ENCODE results near the gene CSF2RB. TPM values are rescaled to one million over a fixed set of nuclear protein-coding genes. Genes with fewer than 3 reads are reported as not detected.

CSF2RB gene
- total RNA-seq, 1 donor from 2014 or later: 5.0 TPM

DNA sequence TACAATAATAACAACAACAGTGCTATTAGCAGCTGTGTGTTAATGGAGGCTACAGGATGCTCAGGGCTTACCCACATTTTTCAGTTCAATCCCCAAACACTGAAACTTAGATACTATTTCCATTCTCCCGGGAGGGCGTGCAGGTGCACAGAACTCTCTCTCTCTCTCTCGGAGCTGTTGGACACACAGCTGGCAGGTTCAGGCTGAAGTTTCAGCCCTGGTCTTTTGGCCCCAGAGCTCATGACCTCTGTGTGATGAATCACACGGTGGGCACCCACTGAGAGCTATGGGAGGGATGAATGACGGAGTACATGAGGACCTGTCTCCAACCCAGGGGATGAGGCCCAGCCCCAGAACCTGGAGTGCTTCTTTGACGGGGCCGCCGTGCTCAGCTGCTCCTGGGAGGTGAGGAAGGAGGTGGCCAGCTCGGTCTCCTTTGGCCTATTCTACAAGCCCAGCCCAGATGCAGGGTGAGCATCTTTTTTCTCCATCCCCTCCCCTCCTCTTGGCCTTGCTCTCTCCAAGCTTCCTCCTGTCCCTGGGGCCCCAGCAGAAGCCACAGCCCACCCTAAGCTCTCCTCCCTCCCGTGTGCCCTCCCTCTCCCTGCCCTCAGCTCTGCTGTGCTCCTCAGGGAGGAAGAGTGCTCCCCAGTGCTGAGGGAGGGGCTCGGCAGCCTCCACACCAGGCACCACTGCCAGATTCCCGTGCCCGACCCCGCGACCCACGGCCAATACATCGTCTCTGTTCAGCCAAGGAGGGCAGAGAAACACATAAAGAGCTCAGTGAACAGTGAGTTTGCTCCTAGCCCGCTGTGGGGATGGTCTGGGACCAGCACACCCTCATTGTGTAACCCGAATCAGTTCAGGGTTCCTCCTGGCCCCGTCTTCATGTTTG is 16.9 kb downstream of the CSF2RB start:
- Mint-ChIP-seq H3K4me1 (peaks cover 3% of the 10 kb centered on the region), H3K4me3 (no peak overlapping the region), H3K27ac (no peak overlapping the region), H3K9me3 (no peaks in the 10 kb centered on the region), H3K36me3 (ENCODE audit: low read depth) (no peaks in the 10 kb centered on the region), H3K27me3 (no peaks in the 10 kb centered on the region)
- no peak for DNase-seq
- intact Hi-C loops (cut with micrococcal nuclease): no loop called here

DNA sequence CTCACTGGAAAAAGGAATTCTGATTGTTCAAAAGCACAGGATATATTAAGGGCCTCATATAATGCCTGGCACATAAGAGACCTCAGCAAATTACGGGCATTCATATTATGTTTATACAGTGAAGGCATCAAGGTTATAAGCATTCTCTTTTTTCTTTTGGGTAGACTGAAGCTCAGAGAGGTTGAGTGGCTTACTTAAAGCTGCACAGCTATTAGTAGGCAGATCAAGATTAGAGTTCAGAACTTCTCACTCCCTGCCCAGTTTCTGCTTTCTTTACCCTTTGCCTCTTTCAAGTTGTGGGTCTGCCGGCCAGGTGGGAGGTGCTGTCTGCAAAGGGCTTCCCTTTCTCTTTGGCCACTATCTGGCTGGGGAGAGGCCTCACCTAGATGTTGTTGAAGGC is 18.0 kb downstream of the CSF2RB start:
- DNase-seq: no peak
- Mint-ChIP-seq H3K36me3 (ENCODE audit: low read depth) (no peaks in the 10 kb centered on the region), H3K27ac (no peak overlapping the region), H3K4me1 (peaks cover under 1% of the 10 kb centered on the region), H3K4me3 (no peak overlapping the region), H3K27me3 (no peaks in the 10 kb centered on the region), H3K9me3 (no peaks in the 10 kb centered on the region)
- intact Hi-C loops (cut with micrococcal nuclease): no loop called here

DNA sequence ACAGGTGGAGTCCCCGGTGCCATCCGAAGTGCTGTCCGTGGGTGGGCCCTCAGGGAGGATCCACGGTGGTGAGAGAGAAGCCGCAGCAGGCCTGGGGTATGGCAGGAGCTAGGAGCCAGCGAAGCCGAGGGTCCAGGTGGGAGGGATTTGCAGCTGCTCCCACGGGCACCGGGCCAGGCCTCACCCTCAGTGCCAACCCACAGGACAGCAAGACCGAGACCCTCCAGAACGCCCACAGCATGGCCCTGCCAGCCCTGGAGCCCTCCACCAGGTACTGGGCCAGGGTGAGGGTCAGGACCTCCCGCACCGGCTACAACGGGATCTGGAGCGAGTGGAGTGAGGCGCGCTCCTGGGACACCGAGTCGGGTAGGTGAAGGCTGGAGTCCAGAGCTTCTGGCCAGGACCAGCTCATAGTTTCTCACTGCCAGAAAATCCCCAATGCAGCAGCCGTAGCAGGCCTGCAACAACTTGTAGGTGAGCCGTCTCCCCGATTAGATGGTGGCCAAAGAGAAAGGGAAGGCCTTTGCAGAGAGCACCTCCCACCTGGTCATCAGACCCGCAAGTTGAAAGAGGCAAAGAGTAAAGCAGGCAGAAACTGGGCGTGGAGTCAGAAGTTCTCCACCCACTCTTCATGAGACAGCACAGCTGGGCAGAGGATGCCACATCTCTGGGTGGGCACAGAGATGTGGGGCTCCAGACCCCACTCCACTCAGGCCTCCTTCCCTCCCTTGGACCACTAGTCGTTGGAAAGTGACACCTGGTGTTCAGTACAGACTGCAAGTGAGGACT is 20.4 kb downstream of the CSF2RB start:
- no peak for DNase-seq
- no peak overlapping the region for H3K4me3 Mint-ChIP-seq
- H3K4me1 Mint-ChIP-seq: no peaks in the 10 kb centered on the region
- H3K27me3 Mint-ChIP-seq: no peaks in the 10 kb centered on the region
- no peak overlapping the region for H3K27ac Mint-ChIP-seq
- intact Hi-C loops (cut with micrococcal nuclease): no loop called here
- H3K36me3 Mint-ChIP-seq (ENCODE audit: low read depth): no peaks in the 10 kb centered on the region
- H3K9me3 Mint-ChIP-seq: no peaks in the 10 kb centered on the region

DNA sequence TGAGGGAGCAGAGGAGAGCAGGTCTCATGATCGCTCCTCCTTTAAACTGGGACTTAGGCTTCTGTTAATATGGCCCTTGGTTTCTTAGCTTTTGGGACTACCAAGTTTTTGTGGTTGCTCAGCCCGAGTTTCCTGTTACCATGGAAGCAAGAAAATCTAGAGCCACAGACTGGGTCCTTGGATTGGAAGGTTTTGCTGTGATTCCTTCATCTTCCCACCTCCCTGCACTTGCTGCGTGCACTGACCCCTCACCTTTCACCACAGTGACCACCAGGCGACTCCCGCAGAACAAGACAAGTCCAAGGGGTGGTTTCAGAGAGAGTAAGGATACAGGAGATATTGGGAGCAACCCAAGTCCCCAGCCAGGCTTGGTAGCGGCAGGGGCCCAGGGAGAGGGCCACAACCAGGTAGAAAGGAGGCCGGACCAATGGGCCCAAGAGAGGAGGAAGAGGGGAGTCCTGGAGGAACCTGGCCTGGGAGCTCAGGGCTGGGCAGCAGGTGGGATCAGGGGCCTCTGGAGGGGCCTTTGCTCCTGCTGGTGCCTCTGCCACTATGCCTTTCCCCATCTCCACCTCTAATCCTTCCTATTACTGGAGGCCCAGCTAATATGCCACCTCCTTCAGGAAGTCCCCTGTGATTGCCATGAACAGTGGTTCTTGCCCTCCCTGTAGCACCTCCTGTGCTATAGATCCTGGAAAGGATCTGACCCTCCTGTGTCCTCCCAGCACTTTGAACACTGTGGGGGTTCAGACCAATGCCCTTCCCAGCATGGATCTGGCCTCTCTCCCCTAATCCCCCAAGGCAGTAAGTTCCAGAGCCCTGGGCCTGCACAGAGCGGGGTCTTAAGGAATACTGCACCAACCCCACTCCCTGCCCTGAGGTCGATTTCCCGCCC is 21.2 kb downstream of the CSF2RB start:
- no peaks in the 10 kb centered on the region for H3K4me1 Mint-ChIP-seq

DNA sequence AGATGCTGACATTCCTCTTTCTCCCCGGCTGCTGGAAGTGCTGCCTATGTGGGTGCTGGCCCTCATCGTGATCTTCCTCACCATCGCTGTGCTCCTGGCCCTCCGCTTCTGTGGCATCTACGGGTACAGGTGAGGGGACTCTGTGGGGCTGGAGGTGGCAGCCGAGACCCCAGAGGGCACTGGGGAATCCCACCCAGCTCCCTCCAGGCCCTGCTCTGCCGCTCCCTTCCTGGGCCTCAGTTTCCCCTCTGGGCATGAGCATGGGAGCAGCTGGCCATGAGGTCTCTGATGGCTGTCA is 21.8 kb downstream of the CSF2RB start:
- no peaks in the 10 kb centered on the region for H3K36me3 Mint-ChIP-seq (ENCODE audit: low read depth)
- no peak for DNase-seq
- no peaks in the 10 kb centered on the region for H3K4me1 Mint-ChIP-seq
- no peaks in the 10 kb centered on the region for H3K27me3 Mint-ChIP-seq
- intact Hi-C loops (cut with micrococcal nuclease): no loop called here
- H3K27ac Mint-ChIP-seq: no peak overlapping the region
- H3K4me3 Mint-ChIP-seq: no peak overlapping the region
- no peaks in the 10 kb centered on the region for H3K9me3 Mint-ChIP-seq

More for the DNA sequence above, 21.2 kb downstream of the CSF2RB start:
- intact Hi-C loops (cut with micrococcal nuclease): no loop called here
- DNase-seq: no peak
- Mint-ChIP-seq H3K27me3 (no peaks in the 10 kb centered on the region), H3K27ac (no peak overlapping the region), H3K4me3 (no peak overlapping the region), H3K36me3 (ENCODE audit: low read depth) (no peaks in the 10 kb centered on the region), H3K9me3 (no peaks in the 10 kb centered on the region)

DNA sequence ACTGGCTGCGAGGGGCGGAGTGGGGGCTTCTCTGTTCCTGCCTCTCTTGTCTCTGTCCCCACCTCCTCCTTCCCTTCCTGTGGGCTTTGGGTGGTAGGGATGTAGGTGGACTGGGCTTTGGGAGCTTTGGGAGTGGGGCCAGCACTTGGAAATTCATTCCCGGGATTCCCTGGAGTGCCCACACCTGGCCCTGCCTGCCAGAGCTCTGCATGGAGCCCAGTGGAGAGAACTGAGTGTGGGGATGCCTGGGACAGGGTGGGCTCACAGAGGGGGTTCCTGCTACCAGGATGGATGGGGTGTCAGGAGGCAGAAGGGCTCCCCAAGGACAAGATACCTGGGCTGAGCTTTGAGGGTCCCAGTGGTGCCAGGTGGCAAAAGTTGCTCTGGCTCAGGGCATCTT is 22.3 kb downstream of the CSF2RB start:
- DNase-seq: no peak
- H3K4me1 Mint-ChIP-seq: peaks cover 1% of the 10 kb centered on the region
- H3K4me3 Mint-ChIP-seq: no peak overlapping the region
- H3K9me3 Mint-ChIP-seq: no peaks in the 10 kb centered on the region
- no peaks in the 10 kb centered on the region for H3K36me3 Mint-ChIP-seq (ENCODE audit: low read depth)
- intact Hi-C loops (cut with micrococcal nuclease): no loop called here
- H3K27me3 Mint-ChIP-seq: no peaks in the 10 kb centered on the region
- H3K27ac Mint-ChIP-seq: no peak overlapping the region

DNA sequence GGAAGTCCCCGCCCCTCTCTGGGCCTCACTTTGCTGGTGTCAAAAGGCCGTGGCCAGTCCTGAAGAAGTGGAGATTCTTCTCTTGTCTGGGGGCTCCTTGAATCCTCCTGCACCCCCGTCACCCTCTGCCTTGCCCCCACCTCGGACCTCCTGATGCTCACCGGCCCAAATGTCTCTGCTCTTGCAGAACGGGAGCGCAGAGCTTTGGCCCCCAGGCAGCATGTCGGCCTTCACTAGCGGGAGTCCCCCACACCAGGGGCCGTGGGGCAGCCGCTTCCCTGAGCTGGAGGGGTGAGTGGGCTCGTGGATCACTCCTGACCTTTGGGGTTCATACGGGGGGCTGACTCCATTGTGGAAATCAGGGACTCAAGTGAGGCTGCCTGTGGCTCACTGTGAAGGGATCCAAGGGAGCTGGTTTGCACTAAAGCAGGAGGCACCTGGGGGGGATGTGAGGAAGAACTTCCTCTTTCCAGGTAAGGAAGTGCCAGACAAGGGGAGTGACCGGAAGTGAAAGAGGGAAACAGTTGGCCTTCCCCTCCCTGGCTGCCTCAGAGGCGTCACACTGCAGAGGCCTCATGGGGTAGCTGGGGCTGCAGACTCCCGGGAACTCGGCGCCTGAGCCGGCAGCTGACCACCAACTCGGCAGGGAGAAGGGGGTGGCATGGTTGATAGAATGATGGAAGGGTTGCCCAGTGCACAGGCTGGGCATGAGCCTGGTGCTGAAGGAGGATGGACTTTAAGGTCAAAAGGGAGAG is 23.1 kb downstream of the CSF2RB start:
- Mint-ChIP-seq H3K36me3 (ENCODE audit: low read depth) (no peaks in the 10 kb centered on the region), H3K9me3 (no peaks in the 10 kb centered on the region), H3K27me3 (no peaks in the 10 kb centered on the region), H3K27ac (no peak overlapping the region), H3K4me1 (peaks cover 2% of the 10 kb centered on the region), H3K4me3 (no peak overlapping the region)
- DNase-seq: no peak
- intact Hi-C loops (cut with micrococcal nuclease): no loop called here

DNA sequence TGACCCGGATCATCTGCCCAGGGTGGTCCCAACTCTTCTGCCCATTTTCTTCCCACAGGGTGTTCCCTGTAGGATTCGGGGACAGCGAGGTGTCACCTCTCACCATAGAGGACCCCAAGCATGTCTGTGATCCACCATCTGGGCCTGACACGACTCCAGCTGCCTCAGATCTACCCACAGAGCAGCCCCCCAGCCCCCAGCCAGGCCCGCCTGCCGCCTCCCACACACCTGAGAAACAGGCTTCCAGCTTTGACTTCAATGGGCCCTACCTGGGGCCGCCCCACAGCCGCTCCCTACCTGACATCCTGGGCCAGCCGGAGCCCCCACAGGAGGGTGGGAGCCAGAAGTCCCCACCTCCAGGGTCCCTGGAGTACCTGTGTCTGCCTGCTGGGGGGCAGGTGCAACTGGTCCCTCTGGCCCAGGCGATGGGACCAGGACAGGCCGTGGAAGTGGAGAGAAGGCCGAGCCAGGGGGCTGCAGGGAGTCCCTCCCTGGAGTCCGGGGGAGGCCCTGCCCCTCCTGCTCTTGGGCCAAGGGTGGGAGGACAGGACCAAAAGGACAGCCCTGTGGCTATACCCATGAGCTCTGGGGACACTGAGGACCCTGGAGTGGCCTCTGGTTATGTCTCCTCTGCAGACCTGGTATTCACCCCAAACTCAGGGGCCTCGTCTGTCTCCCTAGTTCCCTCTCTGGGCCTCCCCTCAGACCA is 24.0 kb downstream of the CSF2RB start:
- no peak for DNase-seq
- Mint-ChIP-seq H3K4me1 (peaks cover 4% of the 10 kb centered on the region), H3K9me3 (no peaks in the 10 kb centered on the region), H3K27me3 (no peaks in the 10 kb centered on the region), H3K27ac (no peak overlapping the region), H3K36me3 (ENCODE audit: low read depth) (no peaks in the 10 kb centered on the region), H3K4me3 (no peak overlapping the region)
- intact Hi-C loops (cut with micrococcal nuclease): no loop called here

DNA sequence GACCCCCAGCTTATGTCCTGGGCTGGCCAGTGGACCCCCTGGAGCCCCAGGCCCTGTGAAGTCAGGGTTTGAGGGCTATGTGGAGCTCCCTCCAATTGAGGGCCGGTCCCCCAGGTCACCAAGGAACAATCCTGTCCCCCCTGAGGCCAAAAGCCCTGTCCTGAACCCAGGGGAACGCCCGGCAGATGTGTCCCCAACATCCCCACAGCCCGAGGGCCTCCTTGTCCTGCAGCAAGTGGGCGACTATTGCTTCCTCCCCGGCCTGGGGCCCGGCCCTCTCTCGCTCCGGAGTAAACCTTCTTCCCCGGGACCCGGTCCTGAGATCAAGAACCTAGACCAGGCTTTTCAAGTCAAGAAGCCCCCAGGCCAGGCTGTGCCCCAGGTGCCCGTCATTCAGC is 24.6 kb downstream of the CSF2RB start:
- Mint-ChIP-seq H3K4me3 (no peak overlapping the region), H3K27me3 (no peaks in the 10 kb centered on the region), H3K27ac (no peak overlapping the region), H3K9me3 (no peaks in the 10 kb centered on the region), H3K4me1 (peaks cover 4% of the 10 kb centered on the region), H3K36me3 (ENCODE audit: low read depth) (no peaks in the 10 kb centered on the region)
- intact Hi-C loops (cut with micrococcal nuclease): no loop called here
- no peak for DNase-seq

DNA sequence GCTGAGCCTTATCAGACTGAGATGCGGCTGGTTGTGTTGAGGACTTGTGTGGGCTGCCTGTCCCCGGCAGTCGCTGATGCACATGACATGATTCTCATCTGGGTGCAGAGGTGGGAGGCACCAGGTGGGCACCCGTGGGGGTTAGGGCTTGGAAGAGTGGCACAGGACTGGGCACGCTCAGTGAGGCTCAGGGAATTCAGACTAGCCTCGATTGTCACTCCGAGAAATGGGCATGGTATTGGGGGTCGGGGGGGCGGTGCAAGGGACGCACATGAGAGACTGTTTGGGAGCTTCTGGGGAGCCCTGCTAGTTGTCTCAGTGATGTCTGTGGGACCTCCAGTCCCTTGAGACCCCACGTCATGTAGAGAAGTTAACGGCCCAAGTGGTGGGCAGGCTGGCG is 25.5 kb downstream of the CSF2RB start:
- Mint-ChIP-seq H3K4me1 (peaks cover 4% of the 10 kb centered on the region), H3K27me3 (no peaks in the 10 kb centered on the region), H3K36me3 (ENCODE audit: low read depth) (no peaks in the 10 kb centered on the region), H3K4me3 (no peak overlapping the region), H3K27ac (no peak overlapping the region), H3K9me3 (no peaks in the 10 kb centered on the region)
- intact Hi-C loops (cut with micrococcal nuclease): no loop called here
- DNase-seq: no peak

DNA sequence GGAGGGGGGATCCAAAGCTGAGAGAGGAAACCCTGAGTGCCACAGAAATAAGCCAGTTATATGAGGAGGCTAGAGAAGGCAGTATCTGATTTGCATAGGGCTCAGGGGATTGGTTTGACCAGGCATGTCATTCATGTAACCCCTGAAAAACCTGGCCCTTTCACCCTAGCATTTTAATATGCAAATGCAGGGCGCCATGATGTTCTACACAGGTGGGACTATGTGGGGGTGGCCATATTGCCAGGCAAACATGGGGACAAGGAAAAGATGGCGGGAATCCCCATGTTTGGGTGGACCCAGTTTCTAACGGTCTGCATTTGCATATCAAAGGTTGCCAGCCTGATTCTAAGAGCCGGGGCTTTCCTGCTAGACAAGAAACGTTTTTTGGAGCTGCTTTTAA is 27.2 kb downstream of the CSF2RB start:
- Mint-ChIP-seq H3K4me1 (peaks cover 4% of the 10 kb centered on the region), H3K27me3 (peaks cover 7% of the 10 kb centered on the region), H3K4me3 (no peak overlapping the region), H3K27ac (no peak overlapping the region), H3K9me3 (no peaks in the 10 kb centered on the region), H3K36me3 (ENCODE audit: low read depth) (no peaks in the 10 kb centered on the region)
- no peak for DNase-seq
- intact Hi-C loops (cut with micrococcal nuclease): no loop called here

DNA sequence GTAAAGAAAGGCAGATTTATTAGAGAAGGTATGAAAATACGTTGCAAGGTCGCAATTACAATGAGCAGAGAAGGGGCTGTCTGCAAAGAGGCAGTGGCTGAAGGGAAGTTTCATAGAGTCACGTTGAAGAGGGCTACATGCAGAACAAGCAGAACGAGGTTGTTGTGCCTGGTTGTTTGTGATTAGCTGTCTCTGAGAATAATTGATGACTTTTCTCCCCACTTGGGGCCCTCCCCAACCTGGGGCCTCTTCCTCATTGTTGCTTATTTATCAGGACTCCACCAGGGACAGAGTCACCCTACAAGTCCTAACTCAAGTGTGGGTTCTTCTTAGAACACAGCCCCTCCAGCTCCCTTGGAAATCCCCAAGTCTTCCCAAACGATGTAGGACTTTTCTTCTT is 29.1 kb downstream of the CSF2RB start:
- peaks cover 7% of the 10 kb centered on the region for H3K27me3 Mint-ChIP-seq
- no peak overlapping the region for H3K4me3 Mint-ChIP-seq
- H3K9me3 Mint-ChIP-seq: no peaks in the 10 kb centered on the region
- H3K4me1 Mint-ChIP-seq: peaks cover 4% of the 10 kb centered on the region
- intact Hi-C loops (cut with micrococcal nuclease): no loop called here
- no peaks in the 10 kb centered on the region for H3K36me3 Mint-ChIP-seq (ENCODE audit: low read depth)
- no peak for DNase-seq
- H3K27ac Mint-ChIP-seq: no peak overlapping the region
